Stimulated activated CD8-positive, alpha-beta memory T cell treated with anti-CD3 and anti-CD28 coated beads, Interleukin-15, amount 100 ng/mL, for 4 hours (primary cell): ENCODE measurements around the gene SH2B3.

Experiments used
- DNase-seq, 2 donors: peaks; one replicate each; pipeline ENCODE4 v3.0.0-alpha.2; 2020; ENCODE audit warnings: low read depth in 2 of 2

Gene SH2B3

GRCh38 chr12:111409403-111409779, 3.7 kb downstream of the SH2B3 start:
- DNase-seq, result no peak

DNA sequence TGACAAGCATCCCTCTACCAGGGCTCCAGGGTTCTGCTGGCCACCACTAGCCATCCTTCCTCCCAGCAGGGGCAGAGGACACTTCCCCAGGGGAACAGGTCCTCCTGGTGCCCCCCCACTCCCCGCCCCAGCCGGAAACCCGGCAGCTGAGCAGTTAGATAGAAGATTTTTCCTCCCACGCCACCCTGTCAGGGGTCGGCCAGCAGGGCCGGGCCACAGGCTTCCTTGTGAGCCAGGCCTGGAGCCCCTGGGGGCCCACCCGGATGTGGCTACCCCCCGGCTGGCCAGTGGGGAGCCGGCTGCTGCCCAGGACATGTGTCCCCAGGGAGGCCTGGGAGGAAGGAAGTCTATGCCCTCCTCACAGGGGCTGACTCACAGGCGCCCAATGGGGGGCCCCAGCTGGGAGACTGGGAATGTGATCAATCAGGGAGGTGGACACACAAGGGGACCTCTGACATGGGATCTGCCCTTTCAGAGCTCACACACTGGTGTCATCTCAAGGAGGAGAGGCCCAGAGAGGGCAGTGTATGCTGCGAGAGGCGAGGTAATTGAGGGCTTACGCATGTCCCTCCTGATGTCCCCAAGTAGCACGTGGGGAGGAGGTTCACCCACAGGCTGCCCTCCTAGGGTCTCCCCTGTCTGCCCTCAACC, 4.2 kb downstream of the SH2B3 start:
- DNase-seq, result no peak

GRCh38 chr12:111410431-111411184, 4.9 kb downstream of the SH2B3 start:
- no peak for DNase-seq

- no peak for DNase-seq
Measured at GRCh38 chr12:111411185-111411764, 5.6 kb downstream of the SH2B3 start.

DNA sequence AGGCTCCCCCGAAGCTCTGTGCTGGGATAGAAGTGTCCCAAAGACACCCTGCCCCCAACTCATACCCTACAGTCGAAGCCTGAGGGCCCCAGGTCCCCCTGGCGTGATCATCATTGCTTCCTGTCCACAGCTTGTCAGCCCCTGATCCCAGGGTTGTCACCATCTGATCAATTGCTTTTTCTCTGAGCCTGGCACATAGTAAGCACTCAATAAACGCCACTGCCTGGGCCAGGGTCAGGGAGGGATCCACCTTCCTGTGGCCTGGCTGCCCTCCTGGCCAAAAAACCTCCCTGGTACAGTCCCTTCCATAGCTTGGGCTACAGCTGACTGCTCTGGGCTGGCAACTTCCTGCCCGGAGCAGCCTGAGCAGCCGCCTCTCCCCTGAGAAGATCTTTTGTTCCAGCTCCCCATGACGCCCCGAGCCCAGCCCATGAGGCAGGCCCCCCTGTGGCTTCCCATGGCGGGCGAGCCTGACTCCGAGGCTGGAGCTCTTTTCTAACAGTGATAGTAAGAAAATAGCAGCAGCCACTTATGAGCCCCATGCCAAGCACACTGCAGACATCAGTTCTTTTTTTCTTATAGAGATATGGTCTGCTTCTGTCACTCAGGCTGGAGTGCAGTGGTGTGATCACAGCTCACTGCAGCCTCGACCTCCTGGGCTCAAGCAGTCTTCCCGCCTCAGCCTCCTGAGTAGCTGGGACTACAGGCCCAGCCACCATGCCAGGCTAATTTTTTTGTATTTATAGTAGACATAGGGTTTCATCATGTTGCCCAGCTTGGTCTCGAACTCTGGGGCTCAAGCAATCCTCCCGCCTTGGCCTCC, 6.5 kb downstream of the SH2B3 start:
- DNase-seq, result no peak

DNA sequence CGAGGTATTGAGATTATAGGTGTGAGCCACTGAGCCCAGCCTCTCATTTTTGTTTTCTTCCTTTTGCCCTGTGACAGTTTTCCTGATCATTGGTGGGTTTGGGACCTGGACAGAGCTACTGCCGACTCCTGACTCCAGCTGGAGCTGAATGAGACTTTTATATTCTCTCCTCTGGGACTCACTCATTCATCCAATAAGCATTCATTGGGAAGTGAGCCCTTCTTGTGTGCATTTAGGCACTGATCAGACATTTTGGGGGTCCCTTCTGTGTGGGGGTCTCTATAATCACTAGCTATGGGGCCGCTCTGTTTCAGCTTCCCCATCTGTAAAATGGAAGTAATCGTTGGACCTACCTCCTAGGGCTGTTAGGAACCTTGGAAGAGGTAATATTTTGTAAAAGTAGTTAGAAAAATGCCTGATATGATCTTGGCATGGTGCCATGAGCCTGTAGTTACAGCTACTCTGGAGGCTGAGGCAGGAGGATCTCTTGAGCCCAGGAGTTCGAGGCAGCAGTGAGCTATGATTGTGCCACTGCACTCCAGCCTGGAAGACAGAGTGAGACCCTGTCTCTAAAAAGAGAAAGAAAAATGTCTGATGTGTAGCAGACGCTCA, 7.2 kb downstream of the SH2B3 start:
- DNase-seq, result no peak

- no peak for DNase-seq
Measured at GRCh38 chr12:111413442-111414086, 7.8 kb downstream of the SH2B3 start.

DNA sequence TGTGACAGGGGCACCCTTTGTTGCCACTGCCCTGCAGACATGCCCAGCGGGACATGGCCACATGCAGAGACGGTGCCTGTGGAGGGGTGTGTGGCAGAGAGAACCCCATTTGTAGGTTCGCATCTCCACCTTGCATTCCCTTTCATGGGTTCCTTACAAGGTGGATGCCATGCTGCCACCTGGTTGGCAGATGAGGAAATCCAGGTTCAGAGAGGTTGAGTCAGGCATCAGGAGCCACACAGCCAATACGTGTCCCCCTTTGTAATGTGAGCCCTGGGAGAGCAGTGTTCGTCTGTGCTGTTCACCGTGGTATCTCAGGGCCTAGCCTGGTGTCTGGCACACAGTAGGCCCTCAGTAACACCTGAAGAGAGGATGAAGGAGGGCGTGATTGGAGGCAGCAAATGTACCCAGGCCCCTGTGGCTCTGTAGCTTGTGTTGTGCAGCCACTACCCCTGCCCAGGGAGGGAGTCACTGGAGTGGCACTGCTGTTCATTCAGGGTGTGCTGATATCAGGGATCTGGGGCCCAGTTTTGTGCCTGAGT, 9.1 kb downstream of the SH2B3 start:
- no peak for DNase-seq

DNA sequence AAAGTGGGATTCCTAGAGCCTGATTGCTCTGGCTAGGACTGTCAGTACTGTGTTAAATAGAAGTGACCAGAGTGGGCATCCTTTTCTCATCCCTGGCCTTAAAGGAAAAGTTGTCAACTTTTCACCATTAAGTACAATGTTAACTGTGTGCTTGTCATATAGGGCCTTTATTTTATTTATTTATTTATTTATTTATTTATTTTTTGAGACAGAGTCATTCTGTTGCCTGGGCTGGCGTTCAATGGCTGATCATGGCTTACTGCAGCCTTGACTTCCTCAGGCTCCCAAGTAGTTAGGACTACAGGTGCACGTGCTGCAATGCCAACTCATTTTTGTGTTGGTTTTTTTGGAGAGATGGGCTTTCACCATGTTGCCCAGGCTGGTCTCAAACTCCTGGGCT, 11.6 kb downstream of the SH2B3 start:
- DNase-seq, result no peak

- DNase-seq, result no peak
Measured at GRCh38 chr12:111417784-111418593, 12.3 kb downstream of the SH2B3 start.

DNA sequence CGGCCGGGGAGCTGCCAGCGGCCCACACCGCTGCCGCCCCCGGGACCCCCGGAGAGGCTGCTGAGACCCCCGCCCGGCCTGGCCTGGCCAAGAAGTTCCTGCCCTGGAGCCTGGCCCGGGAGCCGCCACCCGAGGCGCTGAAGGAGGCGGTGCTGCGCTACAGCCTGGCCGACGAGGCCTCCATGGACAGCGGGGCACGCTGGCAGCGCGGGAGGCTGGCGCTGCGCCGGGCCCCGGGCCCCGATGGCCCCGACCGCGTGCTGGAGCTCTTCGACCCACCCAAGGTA, 12.8 kb downstream of the SH2B3 start:
- no peak for DNase-seq

- no peak for DNase-seq
Measured at GRCh38 chr12:111419784-111420183, 14.1 kb downstream of the SH2B3 start.

DNA sequence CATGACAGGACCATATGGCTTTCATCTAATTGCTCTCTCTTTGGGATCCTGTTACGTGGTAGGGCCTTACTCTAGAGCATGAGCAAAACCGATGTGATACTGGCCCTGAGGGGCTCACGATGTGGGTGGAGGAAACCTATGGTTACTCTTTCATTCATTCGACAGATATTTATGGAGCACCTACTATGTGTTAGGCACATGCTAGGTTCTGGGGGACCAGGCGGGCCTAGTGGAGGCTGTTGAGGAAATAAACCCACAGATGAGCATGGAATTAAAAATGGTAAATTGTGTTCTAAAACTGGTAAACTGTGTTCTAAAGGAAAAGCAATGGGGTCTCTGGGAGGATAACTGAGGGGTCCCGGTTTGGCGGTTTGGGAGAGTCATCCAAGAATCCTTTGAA, 14.8 kb downstream of the SH2B3 start:
- no peak for DNase-seq

DNA sequence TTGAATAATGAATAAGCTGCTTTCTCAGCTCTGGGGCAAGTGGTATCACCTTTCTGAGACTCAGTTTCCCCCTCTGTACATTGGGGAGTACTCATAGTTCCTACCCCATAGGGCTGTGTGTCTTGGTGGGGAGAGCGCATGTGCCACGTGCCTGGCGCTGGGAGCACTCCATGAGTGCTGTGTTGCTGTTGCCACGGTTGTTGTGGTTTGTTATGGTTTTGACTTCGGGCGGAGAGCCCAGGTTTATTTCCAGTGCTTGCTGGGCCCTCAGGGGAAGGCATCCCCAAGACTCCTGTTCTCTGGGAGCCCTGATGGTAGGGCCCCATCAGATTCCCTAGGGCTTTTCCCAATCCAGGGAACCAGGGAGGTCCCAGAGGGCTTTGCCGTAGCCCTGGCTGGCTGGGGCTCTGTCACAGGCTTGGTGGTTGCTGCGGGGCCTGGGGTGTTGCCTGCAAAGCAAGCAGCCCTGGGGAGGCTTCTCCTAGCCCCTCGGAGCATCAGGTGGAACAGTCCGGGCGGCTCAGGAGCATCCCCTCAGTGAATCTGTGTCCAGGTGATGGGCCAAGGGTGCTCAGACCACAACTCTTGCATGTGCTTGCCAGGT, 18.6 kb downstream of the SH2B3 start:
- no peak for DNase-seq

GRCh38 chr12:111424793-111425251, 19.1 kb downstream of the SH2B3 start:
- DNase-seq, result no peak

GRCh38 chr12:111425655-111426054, 19.9 kb downstream of the SH2B3 start:
- DNase-seq, result no peak

GRCh38 chr12:111426344-111427185, 20.8 kb downstream of the SH2B3 start:
- no peak for DNase-seq

DNA sequence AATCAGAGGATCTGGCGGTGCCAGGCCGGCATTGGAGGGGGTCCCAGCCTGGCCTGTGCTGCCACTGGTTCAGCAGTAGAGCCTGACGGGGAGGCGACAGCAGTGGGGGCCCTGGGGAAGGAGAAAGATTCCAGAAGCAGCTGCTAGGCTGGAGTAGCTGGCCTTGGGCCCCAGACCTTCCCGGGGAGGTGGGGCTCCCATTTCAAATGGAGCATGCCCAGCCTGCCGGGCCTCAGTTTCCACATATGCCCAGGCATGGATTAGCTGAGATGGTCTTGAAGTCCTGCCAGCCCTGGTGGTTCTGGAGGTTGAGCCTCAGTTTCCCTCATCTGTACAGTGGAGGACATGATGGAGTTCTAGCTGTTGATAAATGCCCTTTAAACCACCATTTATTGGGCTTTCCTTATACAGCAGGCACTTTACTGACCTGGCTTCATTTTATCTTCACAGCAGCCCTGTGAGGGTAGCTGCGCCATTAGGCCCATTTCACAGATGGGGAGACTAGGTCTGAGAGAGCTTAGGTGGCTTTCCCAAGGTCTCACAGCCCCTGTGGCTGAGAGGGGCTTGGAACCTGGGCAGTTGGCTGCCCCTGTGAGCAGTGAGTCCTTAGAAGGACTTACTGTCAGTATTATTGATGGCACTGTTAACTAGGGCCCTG, 21.8 kb downstream of the SH2B3 start:
- DNase-seq, result no peak
